IMR-90 (cell line): ENCODE results near the gene RAPGEF1. TPM values are rescaled to one million over a fixed set of nuclear protein-coding genes. Genes with fewer than 3 reads are reported as not detected.

Experiments
- ATAC-seq: fragments of 200-7000 bp; cut with Tn5 transposase; 2 replicates; pipeline ENCODE4 v1.9.1; 2020; ENCODE audit warnings: low read depth, mild to moderate bottlenecking, moderate library complexity
- BruUV-seq: library from RNA; stranded (reverse); fragments of 400-500 nt; replicated peaks from 2 replicates; lab custom pipeline; 2021; lab: Mats Ljungman, UMichigan
- CTCF ChIA-PET: fragments of 300-600 bp; formaldehyde crosslinking; extraction: SDS; loops from one replicate; lab custom pipeline; 2021; ENCODE audit warnings: antibody characterized with exemption; lab: Yijun Ruan, JAX
- POLR2A ChIA-PET: fragments of 300-600 bp; sonication (Branson Sonifier 250); formaldehyde crosslinking; loops from one replicate; lab custom pipeline; 2022; ENCODE audit warnings: antibody characterized with exemption; ENCODE audit not compliant: unreplicated experiment; lab: Charles Lee
- DNase-seq: peaks from one replicate; pipeline ENCODE4 v3.0.0; 2013
- H2AFZ ChIP-seq: replicated peaks from 2 replicates; pipeline ENCODE3; 2013; ENCODE audit warnings: low read length, mild to moderate bottlenecking; ENCODE audit not compliant: poor library complexity
- H2AK5ac ChIP-seq: 2 replicates; pipeline ENCODE4 v1.6.1; 2013; ENCODE audit warnings: low read depth, low read length, inconsistent platforms
- H2AK9ac ChIP-seq: replicated peaks from 2 replicates; pipeline ENCODE3; 2013; ENCODE audit warnings: mild to moderate bottlenecking, low read depth, low read length, moderate library complexity; ENCODE audit not compliant: poor library complexity
- H2BK120ac ChIP-seq: 2 replicates; pipeline ENCODE4 v1.6.1; 2013; ENCODE audit warnings: low read depth, low read length, inconsistent platforms
- H2BK15ac ChIP-seq: 3 replicates; pipeline ENCODE4 v1.6.1; 2013; ENCODE audit warnings: low read depth, low read length, inconsistent platforms
- H2BK20ac ChIP-seq: 2 replicates; pipeline ENCODE4 v1.6.1; 2013; ENCODE audit warnings: low read depth, mild to moderate bottlenecking, inconsistent platforms, low read length, moderate library complexity
- H2BK5ac ChIP-seq: 2 replicates; pipeline ENCODE4 v1.6.1; 2013; ENCODE audit warnings: mild to moderate bottlenecking, low read depth, low read length, inconsistent platforms; ENCODE audit not compliant: poor library complexity, severe bottlenecking
- H3K14ac ChIP-seq: replicated peaks from 2 replicates; pipeline ENCODE4 v1.6.1; 2013; ENCODE audit warnings: low read depth, low read length, inconsistent platforms
- H3K18ac ChIP-seq: 2 replicates; pipeline ENCODE4 v1.6.1; 2013; ENCODE audit warnings: low read depth, low read length, control low read depth
- H3K23ac ChIP-seq: 2 replicates; pipeline ENCODE4 v1.6.1; 2013; ENCODE audit warnings: low read depth, low read length, inconsistent platforms
- H3K27ac ChIP-seq: 2 replicates; pipeline ENCODE4 v1.5.1; 2013; ENCODE audit warnings: mild to moderate bottlenecking, control low read depth, low read length; ENCODE audit not compliant: insufficient read depth
- H3K27me3 ChIP-seq: 2 replicates; pipeline ENCODE4 v1.6.1; 2013; ENCODE audit warnings: low read length; ENCODE audit not compliant: control insufficient read depth, insufficient read depth
- H3K36me3 ChIP-seq: 2 replicates; pipeline ENCODE4 v1.6.1; 2013; ENCODE audit warnings: low read length, mixed read lengths; ENCODE audit not compliant: control insufficient read depth, insufficient read depth
- H3K4ac ChIP-seq: 2 replicates; pipeline ENCODE4 v1.6.1; 2013; ENCODE audit warnings: low read depth, low read length, inconsistent platforms
- H3K4me1 ChIP-seq: 2 replicates; pipeline ENCODE4 v1.6.1; 2013; ENCODE audit warnings: low read length, mixed read lengths; ENCODE audit not compliant: control insufficient read depth, insufficient read depth
- H3K4me2 ChIP-seq: 2 replicates; pipeline ENCODE4 v1.6.1; 2013; ENCODE audit warnings: low read depth, mild to moderate bottlenecking, control low read depth, low read length, moderate library complexity
- H3K4me3 ChIP-seq: 2 replicates; pipeline ENCODE4 v1.5.1; 2013; ENCODE audit warnings: low read depth, mild to moderate bottlenecking, control low read depth, low read length, moderate library complexity; ENCODE audit not compliant: insufficient read depth
- H3K56ac ChIP-seq: 2 replicates; pipeline ENCODE4 v1.6.1; 2013; ENCODE audit warnings: low read length, inconsistent platforms; ENCODE audit not compliant: insufficient read depth; ENCODE audit errors: extremely low read depth
- H3K79me1 ChIP-seq, 2 experiments: 2 replicates each; pipeline ENCODE4 v1.6.1; 2013; ENCODE audit warnings: low read length in 2 of 2, inconsistent platforms in 1 of 2, low read depth in 1 of 2
- H3K9ac ChIP-seq: 2 replicates; pipeline ENCODE4 v1.6.1; 2013; ENCODE audit warnings: low read depth, low read length, control low read depth
- H3K9me1 ChIP-seq: 2 replicates; pipeline ENCODE4 v1.6.1; 2013; ENCODE audit warnings: low read length, inconsistent platforms; ENCODE audit not compliant: insufficient read depth
- H3K9me3 ChIP-seq: 2 replicates; pipeline ENCODE4 v1.6.1; 2013; ENCODE audit warnings: low read length; ENCODE audit not compliant: control insufficient read depth, insufficient read depth
- H4K20me1 ChIP-seq: 2 replicates; pipeline ENCODE4 v1.6.1; 2013; ENCODE audit warnings: low read length, inconsistent platforms; ENCODE audit not compliant: insufficient read depth
- H4K5ac ChIP-seq: 2 replicates; pipeline ENCODE4 v1.6.1; 2013; ENCODE audit warnings: mild to moderate bottlenecking, low read depth, low read length, control low read depth
- H4K8ac ChIP-seq, 2 experiments: 2 replicates each; pipeline ENCODE4 v1.6.1; 2013; ENCODE audit warnings: low read depth in 2 of 2, low read length in 2 of 2, control low read depth in 1 of 2, inconsistent platforms in 1 of 2
- H4K91ac ChIP-seq: 2 replicates; pipeline ENCODE4 v1.6.1; 2013; ENCODE audit warnings: low read depth, low read length, inconsistent platforms; ENCODE audit not compliant: insufficient read depth
- BHLHE40 ChIP-seq: fragments of 150-350 bp; IDR thresholded peaks from 2 replicates; pipeline ENCODE4 v1.6.1; 2016; ENCODE audit warnings: mild to moderate bottlenecking, low read depth, low read length
- CEBPB ChIP-seq: IDR thresholded peaks from 2 replicates; pipeline ENCODE4 v1.6.1; 2012; ENCODE audit warnings: low read depth, low read length, improper control_type of control experiment
- FOS ChIP-seq: fragments of 150-350 bp; IDR thresholded peaks from 2 replicates; pipeline ENCODE4 v1.6.1; 2016; ENCODE audit warnings: low read depth, low read length
- MAFK ChIP-seq: IDR thresholded peaks from 2 replicates; pipeline ENCODE4 v1.6.1; 2012; ENCODE audit warnings: low read depth, low read length, improper control_type of control experiment
- MAZ ChIP-seq: IDR thresholded peaks from 2 replicates; pipeline ENCODE4 v1.6.1; 2012; ENCODE audit warnings: low read depth, mild to moderate bottlenecking, low read length, improper control_type of control experiment, moderate library complexity, borderline replicate concordance
- MXI1 ChIP-seq: IDR thresholded peaks from 2 replicates; pipeline ENCODE4 v1.6.1; 2012; ENCODE audit warnings: low read depth, mild to moderate bottlenecking, low read length, moderate library complexity, borderline replicate concordance
- NFE2L2 ChIP-seq: fragments of 150-350 bp; IDR thresholded peaks from 2 replicates; pipeline ENCODE4 v1.6.1; 2016; ENCODE audit warnings: low read depth, mild to moderate bottlenecking, low read length
- POLR2A ChIP-seq: IDR thresholded peaks from 2 replicates; pipeline ENCODE4 v1.6.1; 2012; ENCODE audit warnings: mild to moderate bottlenecking, low read depth, low read length
- RAD21 ChIP-seq: IDR thresholded peaks from 2 replicates; pipeline ENCODE4 v1.6.1; 2012; ENCODE audit warnings: low read length, improper control_type of control experiment
- RCOR1 ChIP-seq: IDR thresholded peaks from 2 replicates; pipeline ENCODE4 v1.6.1; 2012; ENCODE audit warnings: mild to moderate bottlenecking, low read length, improper control_type of control experiment; ENCODE audit not compliant: insufficient replicate concordance
- RFX5 ChIP-seq: IDR thresholded peaks from 2 replicates; pipeline ENCODE4 v1.8.0; 2012; ENCODE audit warnings: low read depth, mild to moderate bottlenecking, low read length, moderate library complexity
- WGBS, 2 experiments: methylation state at CpG; one replicate each; pipeline versions ENCODE4 v1.1.5 to v1.1.7; 2013; ENCODE audit warnings: missing lambda C conversion rate in 2 of 2; ENCODE audit not compliant: insufficient read length in 1 of 2; ENCODE audit errors: extremely low coverage in 2 of 2; 5-methylcytosine and 5-hydroxymethylcytosine counted together
- dilution Hi-C: fragments of 300-500 bp; cut with HindIII; formaldehyde crosslinking; loops from one replicate; pipeline ENCODE4 v1.14.3; 2018; ENCODE audit warnings: low sequenced_read_pairs; ENCODE audit not compliant: unreplicated experiment
- in situ Hi-C: fragments of 300-500 bp; cut with MboI; formaldehyde crosslinking; loops from 3 replicates; pipeline ENCODE4 v1.14.3; 2019; ENCODE audit warnings: low sequenced_read_pairs, inconsistent platforms, mixed read lengths
- intact Hi-C: fragments of 100-400 bp; cut with micrococcal nuclease; formaldehyde crosslinking; loops from 2 replicates; pipeline ENCODE4 v1.10.0; 2022
- polyA plus RNA-seq, 3 experiments: library from polyadenylated mRNA; depleted of rRNA; stranded (reverse); fragments of >200 nt; gene quantifications; 2 replicates each; pipeline ENCODE4 v1.2.3, GENCODE V29; 2012; ENCODE audit warnings: low replicate concordance in 1 of 3
- total RNA-seq: library from RNA; depleted of rRNA; stranded (reverse); fragments of >200 nt; gene quantifications from 2 replicates; pipeline ENCODE4 v1.2.3, GENCODE V29; 2012
- TF ChIP-seq, protein P1 (sequence below): fragments of 150-350 bp; IDR thresholded peaks from 2 replicates; pipeline ENCODE4 v1.6.1; 2017; ENCODE audit warnings: mild to moderate bottlenecking, antibody characterized with exemption, low read length, low read depth

Gene RAPGEF1
- total and polyA plus RNA-seq, 2 of the 4 experiments (the other 2 are of a cell fraction): 13.1 to 22.3 TPM

DNA sequence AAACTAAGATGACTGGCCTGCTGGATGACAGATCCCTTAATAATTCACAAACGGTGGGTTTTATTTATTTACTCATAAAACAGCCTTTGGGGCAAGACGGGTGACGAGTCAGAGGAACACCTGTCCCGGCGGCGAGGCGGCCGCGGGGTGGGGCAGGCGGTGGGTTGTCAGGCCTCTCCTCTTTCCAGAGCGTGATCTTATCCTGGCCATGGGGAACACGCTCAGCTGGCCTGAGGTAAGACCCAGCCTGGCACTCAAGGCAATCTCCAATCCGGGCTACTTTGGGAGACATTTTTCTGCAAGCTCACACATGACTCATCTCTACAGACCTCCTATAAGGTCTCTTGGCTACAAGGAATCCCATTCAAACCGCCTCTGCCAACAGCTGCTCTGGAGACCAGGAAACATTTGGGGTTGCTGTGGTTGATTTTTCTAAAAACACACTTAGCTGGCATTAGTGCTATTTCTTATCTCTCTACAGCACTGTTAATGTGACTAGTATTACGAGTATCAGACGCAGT is 6.3 kb downstream of the RAPGEF1 start:
- peak overlapping the region; percentile 50 for H2BK5ac ChIP-seq
- no peaks in the 10 kb centered on the region for H3K27me3 ChIP-seq
- peaks cover 34 to 86% of the 10 kb centered on the region in 2 experiments for H3K79me1 ChIP-seq
- peak overlapping the region; percentile 31; the same call in 1 of the 2 replicates for H3K4ac ChIP-seq
- 0 out of 2 replicates have a peak overlapping the region, but pooled peaks have one; percentile 26 for H4K91ac ChIP-seq
- peak overlapping the region; percentile 11; the same call in 1 of the 2 replicates for H2BK120ac ChIP-seq
- peak overlapping the region; percentile 18; the same call in 1 of the 2 replicates for H3K27ac ChIP-seq
- intact Hi-C loops (loop anchor here (5.0 kb wide), 2 partner anchors 56 to 76 kb away; no protein-coding TSS in a partner anchor), in situ Hi-C loops (no loop called here), dilution Hi-C loops (no loop called here)
- H3K9ac ChIP-seq: no peak overlapping the region
- H3K14ac ChIP-seq: no peak overlapping the region
- ChIA-PET CTCF (interaction anchor here (0.6 to 0.9 kb wide), 2 partner anchors 123 to 142 kb away, joined by 3 read pairs; no protein-coding TSS in a partner anchor), POLR2A (no interaction called here)
- H2BK20ac ChIP-seq: peak overlapping the region; percentile 44; the same call in 1 of the 2 replicates
- H3K4me1 ChIP-seq: peaks cover 40% of the 10 kb centered on the region
- no peak overlapping the region for H2BK15ac ChIP-seq
- H3K9me3 ChIP-seq: no peaks in the 10 kb centered on the region
- peak overlapping the region; percentile 48 for H3K4me2 ChIP-seq
- H3K36me3 ChIP-seq: no peaks in the 10 kb centered on the region
- peak; percentile 96 for DNase-seq
- TF ChIP-seq FOS (peak; percentile 71), MAFK (peak; percentile 44), MXI1 (no peak; the same call in 1 of the 2 replicates), RAD21 (peak; percentile 13; the same call in 1 of the 2 replicates), MAZ (0 out of 2 replicates have a peak, but pooled peaks have one; percentile 11), BHLHE40 (peak; percentile 10; the same call in 1 of the 2 replicates), CEBPB (0 out of 2 replicates have a peak, but pooled peaks have one; percentile 30), NFE2L2 (peak; percentile 52; the same call in 1 of the 2 replicates), RCOR1 (peak; percentile 93), POLR2A (no peak; the same call in 1 of the 2 replicates), RFX5 (no peak)
- TF ChIP-seq, protein P1, sequence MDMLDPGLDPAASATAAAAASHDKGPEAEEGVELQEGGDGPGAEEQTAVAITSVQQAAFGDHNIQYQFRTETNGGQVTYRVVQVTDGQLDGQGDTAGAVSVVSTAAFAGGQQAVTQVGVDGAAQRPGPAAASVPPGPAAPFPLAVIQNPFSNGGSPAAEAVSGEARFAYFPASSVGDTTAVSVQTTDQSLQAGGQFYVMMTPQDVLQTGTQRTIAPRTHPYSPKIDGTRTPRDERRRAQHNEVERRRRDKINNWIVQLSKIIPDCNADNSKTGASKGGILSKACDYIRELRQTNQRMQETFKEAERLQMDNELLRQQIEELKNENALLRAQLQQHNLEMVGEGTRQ: no peak
- peak overlapping the region; percentile 26; the same call in 1 of the 2 replicates for H2AK5ac ChIP-seq
- no peak overlapping the region for H3K18ac ChIP-seq
- H3K56ac ChIP-seq: no peak overlapping the region
- H3K4me3 ChIP-seq: no peak overlapping the region
- no TSS peak for BruUV-seq
- H4K20me1 ChIP-seq: peaks cover 84% of the 10 kb centered on the region
- peak; percentile 85 for ATAC-seq
- no peak overlapping the region for H4K5ac ChIP-seq
- peak overlapping the region; percentile 38 for H2AFZ ChIP-seq
- no peak overlapping the region; the same call in 1 of the 2 replicates for H3K23ac ChIP-seq
- peak overlapping the region; percentile 70 for H2AK9ac ChIP-seq
- 46% methylated on average over 3 of the region's 16 CpGs; no CpG with 5 or more reads in 1 of the 2 experiments for WGBS, 2 experiments
- peaks cover 43% of the 10 kb centered on the region for H3K9me1 ChIP-seq
- 0 out of 4 replicates have a peak overlapping the region, but pooled peaks of 1 of the 2 experiments have one; percentile 26 for H4K8ac ChIP-seq
